Adrenal gland (tissue), 12 donors: ENCODE data around the gene CGB3. TPM values are rescaled to one million over a fixed set of nuclear protein-coding genes. Genes with fewer than 3 reads are reported as not detected.

ENCODE experiments used
- DNase-seq, 7 donors: peaks; one replicate each; pipeline ENCODE4 v3.0.0-alpha.2; 2019 to 2020
- H3K27ac ChIP-seq, 5 donors: fragments of 200-600 bp; sonication (generic) in 4 of 5; 1 replicate in 3 of 5; 2 replicates in 2 of 5; pipeline versions ENCODE4 v1.5.1 to v1.8.0; 2016 to 2020; ENCODE audit warnings: mild to moderate bottlenecking in 1 of 5
- H3K27me3 ChIP-seq: fragments of 200-600 bp; 2 replicates; pipeline ENCODE4 v1.8.0; 2021
- H3K36me3 ChIP-seq, 2 donors: fragments of 200-600 bp; replicated peaks in 1 of 2; 1 replicate in 1 of 2; 2 replicates in 1 of 2; pipeline versions ENCODE4 v1.5.1 to v1.8.0; 2018 to 2022
- H3K4me1 ChIP-seq, 2 donors: fragments of 200-600 bp; replicated peaks in 1 of 2; 1 replicate in 1 of 2; 2 replicates in 1 of 2; pipeline versions ENCODE4 v1.5.1 to v1.8.0; 2018 to 2021
- H3K4me3 ChIP-seq, 4 donors: fragments of 200-600 bp; sonication (generic) in 3 of 4; one replicate each; pipeline ENCODE4 v1.5.1; 2016 to 2018
- H3K9me3 ChIP-seq, 3 donors: fragments of 200-600 bp; sonication (generic) in 1 of 3; replicated peaks in 1 of 3; 1 replicate in 2 of 3; 2 replicates in 1 of 3; pipeline versions ENCODE4 v1.5.1 to v1.8.0; 2016 to 2021
- POLR2A ChIP-seq, 2 donors: fragments of 450-650 bp; IDR thresholded peaks; one replicate each; pipeline ENCODE4 v1.6.1; 2017; ENCODE audit warnings: antibody characterized with exemption in 2 of 2, mild to moderate bottlenecking in 2 of 2, moderate library complexity in 1 of 2
- WGBS, 4 donors: extraction: QIAGEN DNeasy Blood & Tissue Kit in 2 of 4; methylation state at CpG; one replicate each; pipeline versions ENCODE4 v1.1.5 to v1.1.7; 2013 to 2017; 5-methylcytosine and 5-hydroxymethylcytosine counted together
- intact Hi-C, 2 donors: fragments of 100-400 bp; cut with DNase I; formaldehyde crosslinking; loops; one replicate each; pipeline versions ENCODE4 v1.14.1 to v1.15.0; 2022 to 2023
- polyA plus RNA-seq, 3 donors: library from polyadenylated mRNA; stranded (reverse); fragments of 200-250 nt in 2 of 3; fragments of 350-450 nt in 1 of 3; fragmentation: Illumina TruSeq in 1 of 3; extraction: RNeasy Lipid Tissue Mini Kit (QIAGEN cat#74804) in 1 of 3; gene quantifications; one replicate each; pipeline ENCODE4 v1.2.3, GENCODE V29; 2013 to 2014
- total RNA-seq, 9 donors: library from RNA; depleted of rRNA in 4 of 9; stranded (reverse); fragments of >200 nt in 4 of 9; fragments of 120-200 nt in 1 of 9; fragmentation: NEBNext Ultra II Directional in 1 of 9; extraction: Animal tissue kit (Norgen Biotek cat#: 25700) in 1 of 9; gene quantifications; one replicate each; pipeline versions ENCODE4 v1.1.0 to v1.2.4, GENCODE V29; 2013 to 2023
- TF ChIP-seq, protein P1 (sequence below), 6 experiments: fragments of 450-650 bp in 4 of 6; fragments of 200-600 bp in 2 of 6; sonication (generic) in 1 of 6; IDR thresholded peaks; 1 replicate in 5 of 6; 2 replicates in 1 of 6; pipeline versions ENCODE4 v1.5.1 to v1.8.0; 2016 to 2021; ENCODE audit warnings: antibody characterized with exemption in 6 of 6, mild to moderate bottlenecking in 2 of 6, moderate library complexity in 1 of 6
- donor health status: healthy with polysubstance abuse.
- donor health status: Bipolar disorder and iron deficiency.
- donor health status: DM: yes; HTN: yes; CAD: no.
- donor health status: DM: no; HTN: no; CAD: no.
- donor health status: DM: no; HTN: no; CAD: no.
- donor health status: DM: yes; HTN: yes; CAD: no.

Gene CGB3
- total and polyA plus RNA-seq, 12 donors = not detected

GRCh38 chr19:48988860-48989259 is 35.3 kb downstream of the CGB3 start:
- WGBS, 4 donors = 93 to 96% (median 94%) methylated on average over 9 of the region's 9 CpGs
- Histone ChIP-seq H3K4me1 (peaks cover 15 to 18% of the 10 kb centered on the region in 2 donors), H3K4me3 (no peak overlapping the region), H3K9me3 (no peaks in the 10 kb centered on the region), H3K36me3 (peaks cover 0 to 57% of the 10 kb centered on the region in 2 donors), H3K27ac (no peak overlapping the region), H3K27me3 (no peaks in the 10 kb centered on the region)
- TF ChIP-seq, protein P1, sequence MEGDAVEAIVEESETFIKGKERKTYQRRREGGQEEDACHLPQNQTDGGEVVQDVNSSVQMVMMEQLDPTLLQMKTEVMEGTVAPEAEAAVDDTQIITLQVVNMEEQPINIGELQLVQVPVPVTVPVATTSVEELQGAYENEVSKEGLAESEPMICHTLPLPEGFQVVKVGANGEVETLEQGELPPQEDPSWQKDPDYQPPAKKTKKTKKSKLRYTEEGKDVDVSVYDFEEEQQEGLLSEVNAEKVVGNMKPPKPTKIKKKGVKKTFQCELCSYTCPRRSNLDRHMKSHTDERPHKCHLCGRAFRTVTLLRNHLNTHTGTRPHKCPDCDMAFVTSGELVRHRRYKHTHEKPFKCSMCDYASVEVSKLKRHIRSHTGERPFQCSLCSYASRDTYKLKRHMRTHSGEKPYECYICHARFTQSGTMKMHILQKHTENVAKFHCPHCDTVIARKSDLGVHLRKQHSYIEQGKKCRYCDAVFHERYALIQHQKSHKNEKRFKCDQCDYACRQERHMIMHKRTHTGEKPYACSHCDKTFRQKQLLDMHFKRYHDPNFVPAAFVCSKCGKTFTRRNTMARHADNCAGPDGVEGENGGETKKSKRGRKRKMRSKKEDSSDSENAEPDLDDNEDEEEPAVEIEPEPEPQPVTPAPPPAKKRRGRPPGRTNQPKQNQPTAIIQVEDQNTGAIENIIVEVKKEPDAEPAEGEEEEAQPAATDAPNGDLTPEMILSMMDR (IDR thresholded peaks at IDR 0.05) = no peak
- TF ChIP-seq POLR2A (IDR thresholded peaks at IDR 0.05) = no peak
- intact Hi-C loops = no loop called here
- no peak for DNase-seq

- Histone ChIP-seq H3K27me3 (no peaks in the 10 kb centered on the region), H3K4me3 (no peak overlapping the region), H3K4me1 (peaks cover 15 to 18% of the 10 kb centered on the region in 2 donors), H3K36me3 (peaks cover 0 to 62% of the 10 kb centered on the region in 2 donors), H3K9me3 (no peaks in the 10 kb centered on the region), H3K27ac (no peak overlapping the region)
- 92 to 100% (median 95%) methylated on average over 7 of the region's 7 CpGs for WGBS, 4 donors
- intact Hi-C loops = no loop called here
- TF ChIP-seq POLR2A (IDR thresholded peaks at IDR 0.05) = no peak
- DNase-seq = no peak
Observed at GRCh38 chr19:48988286-48988685, 35.8 kb downstream of the CGB3 start.

DNA sequence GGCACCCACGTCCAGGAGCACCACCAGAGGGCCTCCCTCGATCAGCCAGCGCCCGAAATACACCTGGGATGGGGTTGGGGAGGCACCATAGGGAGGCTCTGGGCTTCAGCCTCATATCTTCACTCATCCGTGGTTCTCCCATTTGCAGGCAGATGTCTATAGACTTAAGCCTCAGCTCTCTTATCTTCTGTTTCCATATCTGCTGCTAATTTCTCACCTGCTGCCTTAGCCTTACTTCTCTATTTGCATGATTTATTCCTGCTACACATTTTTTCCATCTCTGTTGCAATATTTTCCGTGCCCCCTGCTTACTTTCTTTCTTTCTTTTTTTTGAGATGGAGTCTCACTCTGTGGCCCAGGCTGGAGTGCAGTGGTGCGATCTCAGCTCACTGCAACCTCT is 36.8 kb downstream of the CGB3 start:
- Histone ChIP-seq H3K4me1 (peaks cover 14 to 15% of the 10 kb centered on the region in 2 donors), H3K9me3 (no peaks in the 10 kb centered on the region), H3K36me3 (peaks cover 0 to 72% of the 10 kb centered on the region in 2 donors), H3K27ac (no peak overlapping the region), H3K27me3 (no peaks in the 10 kb centered on the region), H3K4me3 (no peak overlapping the region)
- intact Hi-C loops = no loop called here
- no peak for TF ChIP-seq POLR2A (IDR thresholded peaks at IDR 0.05)
- TF ChIP-seq, protein P1 (IDR thresholded peaks at IDR 0.05) = no peak
- no peak for DNase-seq
- 85 to 94% (median 86%) methylated on average over 7 of the region's 7 CpGs for WGBS, 4 donors

DNA sequence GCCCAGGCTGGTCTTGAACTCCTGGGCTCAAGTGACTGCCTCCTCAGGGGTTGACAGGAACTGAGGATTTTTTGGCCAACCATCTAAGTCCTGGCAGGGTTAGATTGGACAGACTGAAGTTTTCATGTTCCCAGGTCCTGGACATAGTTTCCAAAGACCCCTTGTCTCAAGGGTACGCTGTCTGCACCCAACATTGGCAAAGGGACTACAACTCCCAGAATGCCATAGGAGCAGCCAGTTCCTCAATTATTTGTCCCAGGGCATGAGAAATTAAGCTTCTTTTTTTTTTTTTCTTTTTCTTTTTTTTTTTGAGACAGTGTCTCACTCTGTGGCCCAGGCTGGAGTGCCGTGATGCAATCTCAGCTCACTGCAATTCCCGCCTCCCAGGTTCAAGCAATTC is 37.9 kb downstream of the CGB3 start:
- 89 to 98% (median 96%) methylated on average over 3 of the region's 3 CpGs for WGBS, 4 donors
- peaks cover 3 to 6% of the 10 kb centered on the region in 2 donors for H3K4me1 ChIP-seq
- H3K9me3 ChIP-seq = no peaks in the 10 kb centered on the region
- DNase-seq = no peak
- peaks cover 0 to 83% of the 10 kb centered on the region in 2 donors for H3K36me3 ChIP-seq
- H3K27me3 ChIP-seq = no peaks in the 10 kb centered on the region
- no peak overlapping the region for H3K4me3 ChIP-seq
- intact Hi-C loops = no loop called here
- H3K27ac ChIP-seq = no peak overlapping the region
- no peak for TF ChIP-seq POLR2A (IDR thresholded peaks at IDR 0.05)
- TF ChIP-seq, protein P1 (IDR thresholded peaks at IDR 0.05) = no peak

DNA sequence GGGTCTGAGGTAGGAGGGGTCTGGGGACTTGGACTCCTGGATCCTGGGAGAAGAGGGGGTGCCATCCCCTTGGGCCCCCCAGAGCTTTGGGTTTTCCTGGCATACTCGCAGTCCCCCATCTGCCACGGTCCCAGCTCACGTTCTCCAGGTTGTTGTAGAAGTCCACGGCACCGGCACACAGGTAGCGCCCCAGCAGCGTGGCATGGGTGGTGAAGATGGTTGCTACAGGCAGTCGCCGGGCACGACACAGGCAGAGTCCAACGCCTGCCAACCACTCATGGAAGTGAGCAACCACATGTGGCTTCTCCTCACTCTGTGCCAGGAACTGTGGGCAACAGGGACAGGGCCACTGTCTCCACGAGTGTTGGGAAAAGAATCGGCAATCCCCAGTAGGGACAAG is 38.4 kb downstream of the CGB3 start:
- intact Hi-C loops = no loop called here
- H3K9me3 ChIP-seq = no peaks in the 10 kb centered on the region
- peaks cover 0 to 86% of the 10 kb centered on the region in 2 donors for H3K36me3 ChIP-seq
- DNase-seq = no peak
- H3K27ac ChIP-seq = no peak overlapping the region
- H3K27me3 ChIP-seq = no peaks in the 10 kb centered on the region
- H3K4me3 ChIP-seq = no peak overlapping the region
- peaks cover 0 to under 1% of the 10 kb centered on the region in 2 donors for H3K4me1 ChIP-seq
- TF ChIP-seq, protein P1 (IDR thresholded peaks at IDR 0.05) = no peak
- no peak for TF ChIP-seq POLR2A (IDR thresholded peaks at IDR 0.05)
- WGBS, 4 donors = 90 to 95% (median 93%) methylated on average over 11 to 13 of the region's 13 CpGs
